ENCODE data around the gene DUSP16. TPM values are rescaled to one million over a fixed set of nuclear protein-coding genes. Genes with fewer than 3 reads are reported as not detected.
"Not testable (repeated sequence)": the region's sequence is repeated elsewhere in the genome, so short reads cannot be mapped to it uniquely, and the experiment has no call there.

Gene DUSP16
- total RNA-seq, 4 donors from 2014 or later: 24.2 to 34.5 (median 26.4) TPM

DNA sequence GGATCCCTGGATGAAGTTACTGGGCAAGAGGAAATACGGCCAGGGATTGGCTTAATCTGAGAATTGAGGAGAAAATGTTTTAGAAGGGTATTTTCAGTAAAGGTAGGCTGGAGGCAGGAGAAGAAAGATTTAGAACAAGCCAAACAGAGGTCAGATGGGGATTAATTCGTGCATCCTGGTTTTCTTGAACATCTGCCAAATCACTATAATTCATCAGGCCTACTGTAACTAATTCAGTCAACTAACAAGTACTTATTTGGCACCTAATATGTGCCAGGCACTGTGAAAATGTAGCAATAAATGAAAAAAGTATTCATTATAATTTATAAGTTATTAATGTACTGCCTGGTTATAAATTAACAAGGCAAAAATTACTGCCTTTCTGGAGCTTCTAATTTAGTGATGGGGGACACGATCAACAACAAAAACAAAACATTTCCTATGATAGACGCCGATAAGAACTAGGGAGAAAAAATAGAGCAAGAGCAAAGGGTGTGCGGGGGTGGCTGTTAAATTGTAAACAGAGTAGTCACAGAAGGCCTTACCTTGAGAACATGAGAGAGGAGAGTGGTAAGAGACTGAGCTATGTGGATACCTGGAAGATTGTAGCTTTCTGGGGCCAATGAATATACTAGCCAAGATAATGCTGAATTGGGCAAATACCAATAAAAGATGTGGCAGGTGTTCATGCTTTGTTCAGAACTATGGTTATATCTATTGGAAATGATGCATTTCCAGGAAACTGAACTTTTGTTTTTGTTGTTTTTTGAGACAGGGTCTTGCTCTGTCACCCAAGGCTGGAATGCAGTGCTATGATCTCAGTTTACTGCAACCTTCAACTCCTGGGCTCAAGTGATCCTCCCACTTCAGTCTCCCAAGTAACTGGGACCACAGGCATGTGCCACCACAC, 34.0 kb downstream of the DUSP16 start:
- TF ChIP-seq, protein P1, sequence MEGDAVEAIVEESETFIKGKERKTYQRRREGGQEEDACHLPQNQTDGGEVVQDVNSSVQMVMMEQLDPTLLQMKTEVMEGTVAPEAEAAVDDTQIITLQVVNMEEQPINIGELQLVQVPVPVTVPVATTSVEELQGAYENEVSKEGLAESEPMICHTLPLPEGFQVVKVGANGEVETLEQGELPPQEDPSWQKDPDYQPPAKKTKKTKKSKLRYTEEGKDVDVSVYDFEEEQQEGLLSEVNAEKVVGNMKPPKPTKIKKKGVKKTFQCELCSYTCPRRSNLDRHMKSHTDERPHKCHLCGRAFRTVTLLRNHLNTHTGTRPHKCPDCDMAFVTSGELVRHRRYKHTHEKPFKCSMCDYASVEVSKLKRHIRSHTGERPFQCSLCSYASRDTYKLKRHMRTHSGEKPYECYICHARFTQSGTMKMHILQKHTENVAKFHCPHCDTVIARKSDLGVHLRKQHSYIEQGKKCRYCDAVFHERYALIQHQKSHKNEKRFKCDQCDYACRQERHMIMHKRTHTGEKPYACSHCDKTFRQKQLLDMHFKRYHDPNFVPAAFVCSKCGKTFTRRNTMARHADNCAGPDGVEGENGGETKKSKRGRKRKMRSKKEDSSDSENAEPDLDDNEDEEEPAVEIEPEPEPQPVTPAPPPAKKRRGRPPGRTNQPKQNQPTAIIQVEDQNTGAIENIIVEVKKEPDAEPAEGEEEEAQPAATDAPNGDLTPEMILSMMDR (IDR thresholded peaks at IDR 0.05): no peak
- no peak for TF ChIP-seq POLR2A (IDR thresholded peaks at IDR 0.05)
- Histone ChIP-seq H3K4me1 (peaks cover 8 to 13% of the 10 kb centered on the region in 2 donors), H3K9me3 (no peaks in the 10 kb centered on the region), H3K4me3 (replicated peaks in 1 of 3) (no peak overlapping the region), H3K36me3 (no peaks in the 10 kb centered on the region), H3K27me3 (no peaks in the 10 kb centered on the region), H3K27ac (no peak overlapping the region)
- intact Hi-C loops (cut with DNase I): no loop called here
- no peak for DNase-seq
- 69 to 77% methylated on average over 6 of the region's 6 CpGs for WGBS, 2 donors

- H3K9me3 ChIP-seq: no peaks in the 10 kb centered on the region
- no peak overlapping the region for H3K4me3 ChIP-seq (replicated peaks in 1 of 3)
- no peak overlapping the region for H3K27ac ChIP-seq
- intact Hi-C loops (cut with DNase I): no loop called here
- no peak for TF ChIP-seq POLR2A (IDR thresholded peaks at IDR 0.05)
- TF ChIP-seq, protein P1 (IDR thresholded peaks at IDR 0.05): no peak
- 91 to 93% methylated on average over 5 of the region's 5 CpGs for WGBS, 2 donors
- no peaks in the 10 kb centered on the region for H3K27me3 ChIP-seq
- DNase-seq: no peak
- H3K4me1 ChIP-seq: peaks cover 2 to 5% of the 10 kb centered on the region in 2 donors
- no peaks in the 10 kb centered on the region for H3K36me3 ChIP-seq
Observed at GRCh38 chr12:12527820-12528296, 34.8 kb downstream of the DUSP16 start.

- TF ChIP-seq, protein P1 (IDR thresholded peaks at IDR 0.05): no peak
- no peak for TF ChIP-seq POLR2A (IDR thresholded peaks at IDR 0.05)
- Histone ChIP-seq H3K4me1 (no peaks in the 10 kb centered on the region), H3K27ac (no peak overlapping the region), H3K36me3 (peaks cover 0 to 4% of the 10 kb centered on the region in 2 donors), H3K9me3 (no peaks in the 10 kb centered on the region), H3K4me3 (replicated peaks in 1 of 3) (no peak overlapping the region), H3K27me3 (no peaks in the 10 kb centered on the region)
- DNase-seq: no peak
- intact Hi-C loops (cut with DNase I): no loop called here
Observed at GRCh38 chr12:12524128-12524527, 38.5 kb downstream of the DUSP16 start.

- Histone ChIP-seq H3K36me3 (peaks cover 0 to 4% of the 10 kb centered on the region in 2 donors), H3K27ac (no peak overlapping the region), H3K9me3 (no peaks in the 10 kb centered on the region), H3K4me3 (replicated peaks in 1 of 3) (no peak overlapping the region), H3K4me1 (no peaks in the 10 kb centered on the region), H3K27me3 (no peaks in the 10 kb centered on the region)
- no peak for DNase-seq
- intact Hi-C loops (cut with DNase I): no loop called here
- TF ChIP-seq POLR2A (IDR thresholded peaks at IDR 0.05): no peak
- TF ChIP-seq, protein P1 (IDR thresholded peaks at IDR 0.05): no peak
Observed at GRCh38 chr12:12523229-12523628, 39.4 kb downstream of the DUSP16 start.

DNA sequence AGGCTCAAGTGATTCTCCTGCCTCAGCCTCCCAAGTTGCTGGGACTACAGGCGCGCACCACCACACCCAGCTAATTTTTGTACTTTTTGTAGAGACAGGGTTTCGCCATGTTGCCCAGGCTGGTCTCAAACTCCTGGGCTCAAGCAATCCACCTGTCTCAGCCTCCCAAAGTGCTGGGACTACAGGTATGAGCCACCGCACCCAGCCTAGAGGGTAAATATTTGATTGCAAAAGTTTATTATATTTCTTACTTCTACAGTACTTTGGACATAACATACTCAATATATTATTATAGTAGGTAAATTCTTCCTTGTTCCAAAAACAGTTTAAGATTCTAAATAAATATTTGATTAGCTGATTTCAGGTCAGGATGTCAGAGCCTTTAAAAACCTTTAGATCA, 40.0 kb downstream of the DUSP16 start:
- H3K9me3 ChIP-seq; H3K36me3 ChIP-seq; H3K27ac ChIP-seq; H3K27me3 ChIP-seq; H3K4me1 ChIP-seq; DNase-seq; H3K4me3 ChIP-seq (replicated peaks in 1 of 3); intact Hi-C loops (cut with DNase I): not testable (repeated sequence)
- WGBS, 2 donors: 98 to 99% methylated on average over 4 of the region's 4 CpGs
